Measurements from ENCODE around the gene ITCH. TPM values are rescaled to one million over a fixed set of nuclear protein-coding genes. Genes with fewer than 3 reads are reported as not detected.
A peak's percentile ranks its signal among the peaks of the same experiment; 100 is the strongest.

Gene ITCH
- total and polyA plus RNA-seq, 9 of the 15 experiments (the other 6 are each of a cell fraction or from before 2014, with no cell fraction given), result 7.5 to 53.0 (median 22.9) TPM

- DNase-seq (ENCODE audit: extremely low read depth in 1 of 4, low spot score in 3 of 4) (no peak), FAIRE-seq (no peak), ATAC-seq (no peak)
- CTCF ChIA-PET (ENCODE audit: low intra/inter-chr PET ratio), result no interaction called here
- intact Hi-C loops (cut with micrococcal nuclease), result no loop called here
- Histone ChIP-seq H3K4me3 (no peak overlapping the region), H3K27me3 (ENCODE audit: control insufficient read depth in 2 of 2, insufficient read depth in 2 of 2, low read length in 2 of 2) (no peaks in the 10 kb centered on the region), H3K79me2 (ENCODE audit: control insufficient read depth, insufficient read depth, low read length) (peaks cover 81% of the 10 kb centered on the region), H2AFZ (ENCODE audit: low read depth, low read length) (no peak overlapping the region), H3K36me3 (ENCODE audit: control insufficient read depth, insufficient read depth, low read length) (peaks cover 37% of the 10 kb centered on the region), H4K20me1 (replicated peaks; ENCODE audit: control insufficient read depth, insufficient read depth, low read length) (peaks cover 21% of the 10 kb centered on the region), H3K27ac (ENCODE audit: extremely low read depth, low read depth, low read length) (no peak overlapping the region), H3K9me1 (ENCODE audit: control insufficient read depth, insufficient read depth, low read length) (no peaks in the 10 kb centered on the region), H3K4me1 (replicated peaks in 1 of 2; ENCODE audit: control insufficient read depth in 2 of 2, insufficient read depth in 2 of 2, low read length in 2 of 2) (peaks cover 5 to 10% of the 10 kb centered on the region in 2 experiments; a peak in 3 of 5 replicates), H3K9me3 (replicated peaks; ENCODE audit: control insufficient read depth, insufficient read depth, low read depth, low read length) (no peaks in the 10 kb centered on the region), H3K4me2 (ENCODE audit: insufficient read depth, low read length) (no peak overlapping the region), H3K9ac (ENCODE audit: insufficient read depth in 1 of 2, low read depth in 2 of 2, low read length in 2 of 2) (no peak overlapping the region)
- BruUV-seq (replicated peaks), result no TSS peak
- POLR2A ChIA-PET, result interaction anchor here (0.8 to 1.2 kb wide), 2 partner anchors 9 to 11 kb away, joined by 3 read pairs; no protein-coding TSS in a partner anchor
- in situ Hi-C loops (cut with MboI), result no loop called here
- TF ChIP-seq PTRF (tag; IDR thresholded peaks at IDR 0.05), result peak; percentile 33; the same call in 1 of the 2 replicates
- TF ChIP-seq POLR3A (IDR thresholded peaks at IDR 0.05; ENCODE audit: borderline replicate concordance, extremely low read depth, insufficient read depth, insufficient read length), result no peak
- no peak for TF ChIP-seq SIN3A (IDR thresholded peaks at IDR 0.05; ENCODE audit: borderline replicate concordance in 2 of 2, control insufficient read depth in 1 of 2, low read depth in 2 of 2, low read length in 2 of 2)
- TF ChIP-seq TEAD2 (tag; IDR thresholded peaks at IDR 0.05), result no peak
- no peak for TF ChIP-seq ATF3 (IDR thresholded peaks at IDR 0.05)
- TF ChIP-seq ATF3 (CRISPR knock-in tag; conservative IDR thresholded peaks at IDR 0.05), result no peak
- TF ChIP-seq RHOXF2B (CRISPR knock-in tag; conservative IDR thresholded peaks at IDR 0.05), result no peak
- 0 out of 2 replicates have a peak, but pooled peaks have one; percentile 12 for TF ChIP-seq ZNF398 (CRISPR knock-in tag; IDR thresholded peaks at IDR 0.05)
- TF ChIP-seq ZNF668 (CRISPR knock-in tag; IDR thresholded peaks at IDR 0.05), result 0 out of 2 replicates have a peak, but pooled peaks have one; percentile 31
- TF ChIP-seq ZNF280A (IDR thresholded peaks at IDR 0.05; ENCODE audit: low read depth, partially characterized antibody), result no peak
- TF ChIP-seq MIER1 (IDR thresholded peaks at IDR 0.05; ENCODE audit: low read depth), result no peak
- 0 out of 2 replicates have a peak, but pooled peaks have one; percentile 29 for TF ChIP-seq ZNF644 (tag; IDR thresholded peaks at IDR 0.05; ENCODE audit: low read depth)
- no peak for TF ChIP-seq NFIX (CRISPR knock-in tag; IDR thresholded peaks at IDR 0.05; ENCODE audit: low read depth)
- no peak for TF ChIP-seq DEAF1 (CRISPR knock-in tag; IDR thresholded peaks at IDR 0.05)
- no peak for TF ChIP-seq ZNF175 (CRISPR knock-in tag; IDR thresholded peaks at IDR 0.05; ENCODE audit: low read depth)
- WGBS (ENCODE audit: insufficient coverage, low coverage, missing lambda C conversion rate), result 93% methylated on average over 3 of the region's 3 CpGs
Measured at GRCh38 chr20:34389954-34390555, 27.0 kb downstream of the ITCH start.
